GM12878 (cell line): ENCODE results near the gene PAM. TPM values are rescaled to one million over a fixed set of nuclear protein-coding genes. Genes with fewer than 3 reads are reported as not detected.

Experiments used
- ATAC-seq: fragments of 200-7000 bp; cut with Tn5 transposase; 3 replicates; pipeline ENCODE4 v1.9.1; 2020; ENCODE audit warnings: mild to moderate bottlenecking, moderate library complexity
- BruUV-seq: library from RNA; stranded (reverse); fragments of 400-500 nt; replicated peaks from 2 replicates; lab custom pipeline; 2021; lab: Mats Ljungman, UMichigan
- CTCF ChIA-PET: fragments of 300-600 bp; sonication (Branson Sonifier 250); formaldehyde crosslinking; extraction: SDS; loops from one replicate; lab custom pipeline; 2021; ENCODE audit warnings: inconsistent platforms; lab: Yijun Ruan, JAX
- POLR2A ChIA-PET: fragments of 350-600 bp; formaldehyde crosslinking; extraction: SDS; loops from one replicate; lab custom pipeline; 2021; ENCODE audit warnings: inconsistent platforms; lab: Charles Lee
- RAD21 ChIA-PET: fragments of 300-600 bp; sonication (Branson Sonifier 250); formaldehyde crosslinking; loops from one replicate; lab custom pipeline; 2023; ENCODE audit warnings: antibody characterized with exemption; ENCODE audit not compliant: unreplicated experiment; lab: Charles Lee
- SMC1A ChIA-PET: fragments of 300-600 bp; sonication (Branson Sonifier 250); formaldehyde crosslinking; loops from one replicate; lab custom pipeline; 2023; ENCODE audit not compliant: unreplicated experiment, uncharacterized antibody; lab: Charles Lee
- DNase-seq: peaks from one replicate; pipeline ENCODE4 v3.0.0-alpha.2; 2011; ENCODE audit warnings: low read depth, low spot score
- FAIRE-seq: peaks from 3 replicates; lab custom pipeline; 2011; peaks lifted over from hg19 to GRCh38; lab: Jason Lieb, UNC
- H2AFZ ChIP-seq: 2 replicates; pipeline ENCODE4 v1.6.0; 2011; ENCODE audit warnings: low read depth, low read length, control low read depth; ENCODE audit not compliant: control insufficient read depth
- H3K27ac ChIP-seq: 2 replicates; pipeline ENCODE4 v1.5.1; 2011; ENCODE audit warnings: control low read depth; ENCODE audit not compliant: control insufficient read depth, insufficient read depth
- H3K27me3 ChIP-seq, 2 experiments: replicated peaks in 1 of 2; 2 replicates each; pipeline versions ENCODE4 v1.6.0 to v1.6.1; 2011; ENCODE audit warnings: low read length in 1 of 2; ENCODE audit not compliant: control insufficient read depth in 2 of 2, insufficient read depth in 2 of 2
- H3K36me3 ChIP-seq, 2 experiments: 2 replicates each; pipeline ENCODE4 v1.5.1; 2011; ENCODE audit warnings: low read length in 1 of 2; ENCODE audit not compliant: control insufficient read depth in 2 of 2, insufficient read depth in 2 of 2
- H3K4me1 ChIP-seq: 2 replicates; pipeline ENCODE4 v1.6.1; 2011; ENCODE audit warnings: mild to moderate bottlenecking, low read length, moderate library complexity, mixed read lengths; ENCODE audit not compliant: control insufficient read depth, insufficient read depth
- H3K4me2 ChIP-seq: 2 replicates; pipeline ENCODE4 v1.6.0; 2011; ENCODE audit warnings: control low read depth; ENCODE audit not compliant: control insufficient read depth, insufficient read depth
- H3K4me3 ChIP-seq: fragments of 200-600 bp; sonication (generic); 2 replicates; pipeline ENCODE4 v1.5.1; 2016
- H3K79me2 ChIP-seq: 2 replicates; pipeline ENCODE4 v1.6.0; 2011; ENCODE audit warnings: low read length; ENCODE audit not compliant: control insufficient read depth, insufficient read depth
- H3K9ac ChIP-seq: 2 replicates; pipeline ENCODE4 v1.8.0; 2011; ENCODE audit warnings: low read length, control low read depth, mixed read lengths; ENCODE audit not compliant: control insufficient read depth, insufficient read depth
- H3K9me3 ChIP-seq: replicated peaks from 3 replicates; pipeline ENCODE4 v1.5.1; 2011; ENCODE audit warnings: mild to moderate bottlenecking, low read length; ENCODE audit not compliant: control insufficient read depth, insufficient read depth
- H4K20me1 ChIP-seq: 2 replicates; pipeline ENCODE4 v1.6.0; 2011; ENCODE audit not compliant: control insufficient read depth, insufficient read depth
- BHLHE40 ChIP-seq, 2 experiments: fragments of 450-650 bp in 1 of 2; IDR thresholded peaks; 2 replicates each; pipeline ENCODE4 v1.6.1; 2011 to 2017; ENCODE audit warnings: low read depth in 2 of 2, borderline replicate concordance in 1 of 2, improper control_type of control experiment in 1 of 2, low read length in 1 of 2, mild to moderate bottlenecking in 1 of 2
- CBFB ChIP-seq: IDR thresholded peaks from 2 replicates; pipeline ENCODE4 v1.6.1; 2016; ENCODE audit warnings: antibody characterized with exemption, low read depth
- FOXK2 ChIP-seq: fragments of 450-650 bp; IDR thresholded peaks from 2 replicates; pipeline ENCODE4 v1.6.1; 2017; ENCODE audit warnings: mild to moderate bottlenecking, moderate library complexity
- GABPA ChIP-seq: IDR thresholded peaks from 2 replicates; pipeline ENCODE4 v1.6.1; 2014; ENCODE audit warnings: antibody characterized with exemption, low read depth, mild to moderate bottlenecking, inconsistent platforms
- MLLT1 ChIP-seq: fragments of 450-650 bp; IDR thresholded peaks from 2 replicates; pipeline ENCODE4 v1.6.1; 2016; ENCODE audit warnings: mild to moderate bottlenecking
- SMAD5 ChIP-seq: IDR thresholded peaks from 2 replicates; pipeline ENCODE4 v1.6.1; 2016; ENCODE audit warnings: antibody characterized with exemption, low read depth
- SP1 ChIP-seq: IDR thresholded peaks from one replicate; pipeline ENCODE4 v1.6.1; 2011; ENCODE audit warnings: low read depth, low read length
- STAT3 ChIP-seq: IDR thresholded peaks from 2 replicates; pipeline ENCODE4 v1.6.1; 2011; ENCODE audit warnings: low read depth, low read length, improper control_type of control experiment
- ZNF24 ChIP-seq: fragments of 450-650 bp; IDR thresholded peaks from 2 replicates; pipeline ENCODE4 v1.6.1; 2017; ENCODE audit warnings: antibody characterized with exemption, mild to moderate bottlenecking
- ZNF622 ChIP-seq: fragments of 450-650 bp; IDR thresholded peaks from 2 replicates; pipeline ENCODE4 v1.6.1; 2017; ENCODE audit warnings: mild to moderate bottlenecking, inconsistent platforms
- WGBS: methylation state at CpG from one replicate; pipeline ENCODE4 v1.1.6; 2016; ENCODE audit warnings: low lambda C conversion rate; ENCODE audit not compliant: insufficient replicate concordance, insufficient coverage; ENCODE audit errors: missing lambda C conversion rate; 5-methylcytosine and 5-hydroxymethylcytosine counted together
- in situ Hi-C: fragments of 300-500 bp; cut with MboI; formaldehyde crosslinking; loops from 9 replicates; pipeline ENCODE4 v1.14.3; 2018; ENCODE audit warnings: mixed read lengths
- intact Hi-C: fragments of 100-400 bp; cut with micrococcal nuclease; formaldehyde crosslinking; loops from one replicate; pipeline ENCODE4 v1.14.2; 2022; ENCODE audit not compliant: unreplicated experiment
- polyA plus RNA-seq, 11 experiments: library from polyadenylated mRNA; depleted of rRNA in 4 of 11; unstranded in 6 of 11; stranded (reverse) in 5 of 11; fragments of >200 nt; fragmentation: Nextera tagmentation in 4 of 11; fragmentation: Illumina TruSeq in 1 of 11; extraction: Ambion mirVana in 4 of 11; extraction: Trizol in 1 of 11; gene quantifications; 1 replicate in 1 of 11; 2 replicates in 10 of 11; pipeline versions ENCODE4 v1.2.1 to v1.2.3, GENCODE V29; 2011 to 2016; ENCODE audit warnings: inconsistent platforms in 2 of 11, missing spikeins in 2 of 11, low read depth in 1 of 11
- total RNA-seq, 4 experiments: library from RNA; depleted of rRNA in 3 of 4; stranded (reverse); fragments of >200 nt in 3 of 4; fragmentation: Illumina TruSeq in 1 of 4; extraction: Trizol in 1 of 4; gene quantifications; 2 replicates each; pipeline versions ENCODE4 v1.2.1 to v1.2.3, GENCODE V29; 2013 to 2021

PAM gene
- total and polyA plus RNA-seq, 10 of the 15 experiments (the other 5 are each of a cell fraction or from before 2014, with no cell fraction given) = 5.5 to 72.5 (median 15.4) TPM

- Histone ChIP-seq H3K4me2 (no peak overlapping the region), H4K20me1 (no peaks in the 10 kb centered on the region), H3K27ac (no peak overlapping the region), H3K27me3 (no peaks in the 10 kb centered on the region), H3K36me3 (no peaks in the 10 kb centered on the region), H3K4me1 (peaks cover 4% of the 10 kb centered on the region; the same call in 1 of the 2 replicates), H3K9ac (no peak overlapping the region), H3K4me3 (no peak overlapping the region), H3K9me3 (peaks cover 5% of the 10 kb centered on the region; the same call in 2 of the 3 replicates), H2AFZ (no peak overlapping the region), H3K79me2 (peaks cover 9% of the 10 kb centered on the region)
- DNase-seq (no peak), FAIRE-seq (no peak), ATAC-seq (no peak)
- in situ Hi-C loops (no loop called here), intact Hi-C loops (no loop called here)
- no TSS peak for BruUV-seq
- SMC1A ChIA-PET = no interaction called here
- CTCF ChIA-PET = interaction anchor here (3.2 kb wide), 1 partner anchor 9 kb away, joined by 15 read pairs; no protein-coding TSS in a partner anchor
- 59% methylated on average over 1 of the region's 1 CpG for WGBS
- RAD21 ChIA-PET = no interaction called here
- POLR2A ChIA-PET = no interaction called here
- TF ChIP-seq MLLT1 (no peak), SMAD5 (no peak), FOXK2 (no peak), STAT3 (no peak), SP1 (no peak), CBFB (no peak), ZNF622 (no peak), ZNF24 (no peak), GABPA (no peak), BHLHE40 (IDR thresholded peaks at IDR 0.05; ENCODE audit: borderline replicate concordance in 1 of 2, low read depth in 2 of 2, low read length in 1 of 2) (no peak)
Observed at GRCh38 chr5:102772273-102772672, 17.2 kb downstream of the PAM start.
